Measurements from ENCODE around the gene CNGA3.
"Not testable (repeated sequence)": the region's sequence is repeated elsewhere in the genome, so short reads cannot be mapped to it uniquely, and the experiment has no call there.

CNGA3 gene

DNA sequence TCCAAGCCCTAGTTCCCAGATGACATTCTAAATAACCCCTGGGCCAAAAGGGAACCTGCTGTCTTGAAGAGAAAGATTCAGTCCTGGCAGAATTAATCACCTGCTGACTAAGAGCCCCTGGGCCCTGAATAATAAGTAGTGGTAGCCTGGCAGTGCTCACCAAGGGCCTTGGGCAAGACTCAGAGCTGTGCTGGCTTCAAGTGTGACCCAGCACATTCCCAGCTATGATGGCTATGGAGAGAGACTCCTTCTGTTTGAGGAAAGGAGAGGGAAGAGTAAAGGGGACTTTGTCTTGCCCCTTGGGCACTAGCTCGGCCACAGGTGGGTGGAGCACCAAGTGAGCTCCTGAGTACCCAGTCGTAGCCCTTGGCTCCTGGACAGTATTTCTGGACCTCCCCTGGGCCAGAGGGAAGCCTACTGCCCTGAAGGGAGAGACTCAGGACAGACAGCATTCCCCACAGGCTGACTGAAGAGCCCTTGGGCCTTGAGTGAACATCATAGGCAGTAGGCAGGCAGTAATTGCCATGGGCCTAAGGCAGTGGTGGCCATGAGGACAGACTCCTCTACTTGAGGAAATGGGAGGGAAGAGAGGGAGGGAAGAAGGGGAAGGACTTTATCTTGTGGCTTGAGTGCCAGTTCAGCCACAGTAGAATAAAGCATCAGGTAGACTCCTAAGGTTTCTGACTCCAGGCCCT is 58.4 kb downstream of the CNGA3 start:
- no peak for DNase-seq

DNA sequence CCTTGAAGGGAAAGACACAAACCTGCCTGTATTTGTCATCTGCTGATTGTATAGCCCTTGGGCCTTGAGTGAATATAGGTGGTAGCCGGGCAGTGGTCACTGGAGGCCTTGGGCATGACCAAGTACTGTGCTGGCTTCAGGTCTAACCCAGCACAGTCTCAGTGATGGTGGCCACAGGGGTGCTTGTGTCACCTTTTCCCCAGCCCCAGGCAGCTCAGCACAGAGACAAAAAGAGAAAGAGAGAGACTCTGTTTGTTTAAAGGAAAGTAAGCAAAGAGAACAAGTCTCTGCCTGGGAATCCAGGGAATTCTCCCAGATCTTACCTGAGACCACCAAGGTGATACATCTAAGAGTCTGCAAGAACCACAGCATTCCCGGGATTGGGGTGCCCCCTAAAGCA is 59.0 kb downstream of the CNGA3 start:
- DNase-seq = no peak

DNA sequence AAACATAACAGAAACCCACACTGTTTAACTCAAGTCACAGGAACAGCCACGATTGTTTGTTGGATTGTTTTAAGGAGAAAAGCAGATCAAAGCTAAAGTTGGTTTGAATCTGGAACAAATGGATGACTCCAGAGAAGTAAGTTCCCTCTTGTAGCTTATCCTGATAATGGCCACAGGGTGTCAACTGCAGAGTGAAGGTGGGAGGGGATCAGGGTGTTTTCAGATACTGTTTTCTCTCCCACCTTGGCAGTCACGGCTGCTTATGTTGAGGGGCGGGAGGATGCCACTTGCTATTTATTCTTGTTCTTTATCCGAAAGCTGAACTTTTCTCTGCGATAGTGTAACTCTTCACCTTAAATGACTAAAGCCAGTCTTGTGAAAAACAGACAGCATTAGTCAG is 61.9 kb downstream of the CNGA3 start:
- no peak for DNase-seq

DNA sequence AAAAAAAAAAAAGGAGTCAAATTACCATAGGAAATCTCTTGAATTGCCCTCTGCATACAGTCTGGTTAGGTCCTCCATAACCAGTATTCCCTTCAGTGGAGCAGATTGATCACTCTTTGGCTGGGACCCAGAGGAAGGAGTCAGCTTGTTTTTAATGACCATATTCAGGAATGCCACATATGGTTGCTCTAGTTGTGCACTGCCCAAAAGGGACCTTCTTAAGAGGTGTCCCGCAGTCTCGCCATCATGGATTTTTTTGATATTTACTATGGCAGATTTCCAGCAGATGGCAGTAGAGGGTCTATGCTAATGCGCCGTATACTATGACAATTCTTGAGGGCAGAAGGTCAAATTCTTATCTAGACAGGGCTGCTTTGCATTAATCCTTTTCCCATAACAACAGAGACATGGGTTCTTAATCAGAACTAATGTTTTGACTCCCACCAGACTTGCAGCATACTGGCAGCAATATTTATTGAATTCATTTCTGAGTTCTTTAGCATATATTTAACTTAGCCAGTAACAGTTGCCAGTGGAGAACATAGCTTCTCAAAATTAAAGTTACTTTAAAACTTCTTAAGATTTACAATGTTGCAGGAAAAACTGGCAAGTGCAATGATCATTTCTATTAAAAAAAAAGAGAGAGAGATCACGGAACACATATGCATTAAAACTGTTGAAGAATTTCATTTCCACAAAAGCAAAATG is 66.6 kb downstream of the CNGA3 start:
- peak; percentile 25 for DNase-seq

DNA sequence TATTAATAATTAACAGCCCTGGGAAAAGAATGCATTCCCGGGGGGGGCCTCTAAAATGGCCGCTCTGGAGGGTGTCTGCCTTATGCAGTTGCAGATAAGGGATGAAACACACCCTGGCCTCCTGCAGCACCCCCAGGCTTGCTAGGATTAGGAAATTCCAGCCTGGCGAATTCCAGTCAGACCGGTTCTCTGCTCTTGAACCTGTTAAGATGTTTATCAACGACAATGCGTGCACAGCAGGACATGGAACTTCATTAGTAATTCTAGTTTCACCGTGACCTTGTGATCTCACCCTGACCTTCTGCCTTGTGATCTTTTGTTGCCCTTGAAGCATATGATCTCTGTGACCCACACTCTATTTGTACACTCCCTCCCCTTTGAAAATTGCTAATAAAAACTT is 68.0 kb downstream of the CNGA3 start:
- DNase-seq = not testable (repeated sequence)

DNA sequence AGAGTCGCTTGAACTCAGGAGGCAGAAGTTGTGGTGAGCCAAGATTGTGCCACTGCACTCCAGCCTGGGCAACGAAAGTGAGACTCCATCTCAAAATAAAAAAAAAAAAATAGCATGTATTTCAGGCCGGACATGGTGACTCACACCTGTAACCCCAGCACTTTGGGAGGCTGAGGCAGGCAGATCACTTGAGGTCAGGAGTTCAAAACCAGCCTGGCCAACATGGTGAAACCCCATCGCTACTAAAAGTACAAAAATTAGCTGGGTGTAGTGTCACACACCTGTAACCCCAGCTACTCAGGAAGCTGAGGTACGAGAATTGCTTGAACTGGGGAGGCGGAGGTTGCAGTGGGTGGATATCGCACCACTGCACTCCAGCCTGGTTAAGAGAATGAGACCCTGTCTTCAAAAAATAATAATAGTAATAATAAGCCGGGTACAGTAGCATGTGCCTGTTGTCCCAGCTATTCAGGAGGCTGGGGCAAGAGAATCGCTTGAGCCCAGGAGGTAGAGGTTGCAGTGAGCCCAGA is 69.5 kb downstream of the CNGA3 start:
- DNase-seq = not testable (repeated sequence)

DNA sequence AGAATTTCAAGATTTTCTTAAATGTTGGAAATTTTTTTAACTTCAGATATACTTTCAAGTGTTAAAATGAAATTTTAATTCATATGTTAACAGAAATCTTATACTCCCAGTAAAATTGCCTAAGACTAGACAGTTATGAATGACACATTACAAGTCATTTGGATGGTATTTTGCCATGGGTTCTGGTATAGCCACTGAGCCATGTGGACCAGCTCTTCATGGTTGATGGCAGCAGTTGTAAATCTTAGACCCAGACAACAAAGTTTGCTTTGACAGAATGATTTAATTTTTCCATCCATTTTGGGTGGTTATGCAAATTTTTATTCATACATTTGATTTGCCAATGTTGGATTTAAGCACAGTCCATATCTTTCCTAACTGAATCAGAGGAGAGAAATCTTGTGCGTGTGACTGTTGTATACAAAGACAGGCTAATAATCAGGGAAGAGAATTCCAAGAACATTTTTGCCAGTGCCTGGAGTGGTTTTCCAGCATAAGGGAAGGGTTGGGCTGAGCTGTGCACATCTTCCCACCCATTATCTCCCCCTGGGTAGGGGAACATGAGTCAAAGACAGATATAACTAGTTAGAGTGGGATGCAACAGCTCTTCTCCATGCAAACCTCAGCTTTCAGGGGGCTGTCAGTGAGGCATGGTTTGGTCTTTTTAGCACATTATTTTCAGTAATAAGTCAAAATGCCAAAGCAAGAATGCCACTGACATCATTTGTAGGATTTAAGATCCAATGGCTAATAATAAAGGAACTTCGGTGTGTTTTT is 70.3 kb downstream of the CNGA3 start:
- DNase-seq = no peak

DNA sequence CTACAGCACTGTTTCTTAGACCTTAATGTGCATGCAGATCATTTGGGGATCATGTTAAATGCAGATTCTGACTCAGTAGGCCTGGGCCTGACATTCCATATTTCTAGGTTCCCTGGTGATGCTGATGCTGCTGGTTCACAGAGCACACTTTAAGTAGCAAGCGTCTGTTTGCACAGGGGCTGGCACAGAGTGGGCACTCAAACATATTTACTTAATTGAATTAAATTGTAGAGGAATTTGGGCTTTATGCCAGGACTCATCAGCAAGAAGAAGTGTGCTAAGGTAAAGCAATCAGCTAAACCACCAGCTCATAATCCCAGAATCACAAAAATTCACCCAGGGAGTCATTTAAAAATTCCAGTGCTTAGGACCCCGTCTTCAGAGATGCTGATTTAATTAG is 73.3 kb downstream of the CNGA3 start:
- DNase-seq = no peak

DNA sequence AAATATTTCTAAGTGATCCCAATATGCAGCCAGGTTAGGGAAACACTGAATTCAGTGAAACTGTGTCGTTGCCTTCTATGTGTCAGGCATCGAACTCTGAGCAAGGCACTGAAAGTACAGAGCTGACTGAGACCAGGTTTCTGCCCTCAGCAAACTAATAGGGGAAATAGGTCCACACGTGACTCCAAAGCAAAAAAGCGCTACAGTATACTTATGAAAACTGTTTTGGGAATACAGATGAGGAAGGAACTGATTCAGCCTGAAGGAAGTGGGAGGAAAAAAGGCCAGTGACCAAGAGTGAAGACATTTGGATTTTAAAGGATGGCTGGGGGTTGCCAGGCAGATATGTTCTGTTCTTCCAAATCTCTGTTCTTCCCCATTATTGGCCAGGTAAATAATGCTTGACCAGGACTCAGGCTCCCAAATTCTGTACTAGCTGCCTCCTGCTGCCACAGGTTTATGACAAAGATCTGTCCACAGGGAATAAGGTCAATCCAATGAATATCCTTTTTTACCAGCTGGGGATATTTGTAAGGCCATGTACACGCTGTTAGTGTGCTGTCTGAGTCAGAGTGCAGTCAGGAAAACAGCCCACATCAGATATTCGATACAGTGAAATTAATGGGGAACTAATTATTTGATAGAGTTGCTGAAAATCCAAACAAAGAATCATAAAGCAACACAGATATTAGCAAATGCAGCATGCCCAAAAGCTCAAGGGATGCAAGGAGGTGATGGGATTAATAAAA is 73.9 kb downstream of the CNGA3 start:
- no peak for DNase-seq

DNA sequence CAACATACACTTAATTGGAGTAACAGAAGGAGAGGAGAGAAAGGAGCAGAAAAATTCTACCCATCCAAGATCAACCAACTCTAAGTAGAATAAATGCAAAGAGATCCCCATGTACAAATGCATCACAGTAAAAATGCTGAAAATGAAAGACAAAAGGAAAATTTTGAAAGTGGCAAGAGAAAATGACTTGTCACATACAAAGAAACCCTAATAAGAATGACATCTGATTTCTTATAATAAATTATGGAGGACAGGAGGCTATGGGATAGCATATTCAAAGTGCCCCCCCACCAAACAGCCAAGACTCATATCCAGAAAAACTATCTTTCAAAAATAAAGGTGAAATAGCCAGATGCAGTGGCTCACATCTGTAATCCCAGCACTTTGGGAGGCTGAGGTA is 76.2 kb downstream of the CNGA3 start:
- DNase-seq = no peak

DNA sequence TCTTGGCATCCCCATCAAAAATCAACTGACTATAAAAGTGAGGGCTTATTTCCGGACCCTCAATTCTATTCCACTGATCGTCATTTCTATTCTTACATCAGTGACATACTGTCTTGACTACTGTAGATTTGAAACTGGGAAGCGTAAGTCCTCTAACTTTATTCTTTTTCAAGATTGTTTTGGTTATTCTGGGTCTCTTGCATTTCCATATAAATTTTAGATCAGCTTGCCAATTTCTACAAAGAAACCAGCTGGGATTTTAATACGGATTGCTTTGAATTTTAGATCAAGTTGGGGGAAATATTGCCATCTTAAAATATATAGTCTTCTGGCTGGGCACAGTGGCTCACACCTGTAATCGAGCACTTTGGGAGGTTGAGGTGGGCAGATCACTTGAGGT is 80.5 kb downstream of the CNGA3 start:
- no peak for DNase-seq

DNA sequence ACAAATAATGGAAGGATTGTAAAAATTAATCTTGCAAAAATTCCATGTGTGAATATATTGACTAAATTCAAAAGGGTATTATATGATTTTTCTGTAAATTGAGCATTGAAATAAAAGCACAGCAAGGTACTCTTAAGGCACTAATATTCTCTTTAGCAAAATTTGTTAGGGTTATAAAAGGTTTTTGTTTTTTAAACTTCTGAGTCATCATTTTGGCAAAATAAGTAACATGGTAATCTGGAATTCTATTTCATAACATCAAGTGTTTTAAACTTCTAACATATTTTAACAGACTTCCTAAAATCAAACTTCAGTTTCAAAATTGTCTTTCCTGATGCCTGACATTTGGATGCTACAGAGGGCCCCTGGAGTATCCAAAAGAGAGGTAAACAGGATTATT is 85.9 kb downstream of the CNGA3 start:
- no peak for DNase-seq

DNA sequence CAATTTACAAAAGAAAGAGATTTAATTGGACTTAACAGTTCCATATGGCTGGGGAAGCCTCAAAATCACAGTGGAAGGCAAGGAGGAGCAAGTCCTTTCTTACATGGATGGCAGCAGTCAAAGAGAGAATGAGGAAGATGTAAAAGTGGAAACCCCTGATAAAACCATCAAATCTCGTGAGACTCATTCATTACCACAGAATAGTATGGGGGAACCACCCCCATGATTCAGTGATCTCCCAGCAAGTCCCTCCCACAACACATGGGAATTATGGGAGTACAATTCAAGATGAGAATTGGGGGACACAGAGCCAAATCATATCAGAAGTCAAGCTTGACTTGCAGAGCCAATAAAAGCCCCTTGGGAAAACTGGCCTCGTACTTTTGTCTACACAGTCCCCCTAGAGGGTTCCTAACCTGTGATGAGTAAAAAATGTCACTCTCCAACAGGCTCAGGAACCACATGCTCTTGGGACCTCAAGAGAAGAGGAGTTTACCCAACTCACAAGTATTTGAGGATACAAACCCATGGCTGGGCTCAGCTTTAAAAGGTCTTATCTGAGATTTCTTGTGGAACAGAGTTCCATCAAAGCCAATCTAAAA is 87.2 kb downstream of the CNGA3 start:
- no peak for DNase-seq

DNA sequence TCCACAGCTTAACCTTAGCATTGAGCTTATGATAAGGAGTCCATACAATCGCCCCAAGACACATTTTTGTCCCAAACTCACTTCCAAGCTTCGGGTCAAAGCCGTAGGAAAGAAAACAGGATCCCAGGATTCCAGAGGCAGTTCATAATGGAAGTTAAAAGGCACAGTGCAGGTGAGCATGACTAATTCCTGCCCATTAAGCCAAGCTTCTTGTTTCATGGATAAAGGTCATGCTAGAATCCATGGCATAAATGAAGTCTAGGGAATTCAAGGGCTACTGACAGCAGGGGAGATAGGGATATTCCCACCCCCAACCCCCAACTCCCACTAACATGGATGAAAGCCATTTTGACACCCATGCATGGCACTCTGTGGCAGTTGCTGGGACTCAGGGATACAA is 88.2 kb downstream of the CNGA3 start:
- DNase-seq = no peak

DNA sequence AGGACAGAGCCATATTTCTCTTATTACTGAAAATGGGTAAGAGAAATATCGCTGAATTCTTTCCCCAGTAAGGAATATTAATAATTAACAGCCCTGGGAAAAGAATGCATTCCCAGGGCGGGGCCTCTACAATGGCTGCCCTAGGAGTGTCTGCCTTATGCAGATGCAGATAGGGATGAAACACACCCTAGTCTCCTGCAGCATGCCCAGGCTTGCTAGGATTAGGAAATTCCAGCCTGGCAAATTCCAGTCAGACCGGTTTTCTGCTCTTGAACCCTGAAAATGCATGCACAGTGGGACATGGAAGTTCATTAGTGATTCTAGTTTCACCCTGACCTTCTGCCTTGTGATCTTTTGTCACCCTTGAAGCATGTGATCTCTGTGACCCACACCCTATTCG is 89.4 kb downstream of the CNGA3 start:
- DNase-seq = not testable (repeated sequence)

DNA sequence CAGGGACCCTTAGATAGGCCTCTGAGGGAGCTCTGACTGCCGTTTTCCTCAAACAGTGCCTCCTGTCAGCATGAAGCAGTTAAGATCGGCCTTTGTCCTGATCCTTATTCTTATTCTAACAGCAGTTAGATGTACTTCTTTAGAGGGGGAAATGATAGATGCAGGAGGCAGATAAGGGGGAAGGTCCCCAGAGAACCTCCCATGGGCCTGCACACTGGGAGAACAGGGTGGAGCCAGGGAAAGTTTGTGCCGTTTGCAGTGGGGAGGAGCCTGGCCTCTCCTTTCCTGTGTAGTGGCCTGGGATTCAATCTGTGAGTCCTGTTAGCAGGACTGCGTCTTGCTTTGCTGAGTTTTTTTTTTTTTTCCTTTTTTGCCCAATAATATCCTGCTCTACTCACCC is 90.5 kb downstream of the CNGA3 start:
- no peak for DNase-seq

DNA sequence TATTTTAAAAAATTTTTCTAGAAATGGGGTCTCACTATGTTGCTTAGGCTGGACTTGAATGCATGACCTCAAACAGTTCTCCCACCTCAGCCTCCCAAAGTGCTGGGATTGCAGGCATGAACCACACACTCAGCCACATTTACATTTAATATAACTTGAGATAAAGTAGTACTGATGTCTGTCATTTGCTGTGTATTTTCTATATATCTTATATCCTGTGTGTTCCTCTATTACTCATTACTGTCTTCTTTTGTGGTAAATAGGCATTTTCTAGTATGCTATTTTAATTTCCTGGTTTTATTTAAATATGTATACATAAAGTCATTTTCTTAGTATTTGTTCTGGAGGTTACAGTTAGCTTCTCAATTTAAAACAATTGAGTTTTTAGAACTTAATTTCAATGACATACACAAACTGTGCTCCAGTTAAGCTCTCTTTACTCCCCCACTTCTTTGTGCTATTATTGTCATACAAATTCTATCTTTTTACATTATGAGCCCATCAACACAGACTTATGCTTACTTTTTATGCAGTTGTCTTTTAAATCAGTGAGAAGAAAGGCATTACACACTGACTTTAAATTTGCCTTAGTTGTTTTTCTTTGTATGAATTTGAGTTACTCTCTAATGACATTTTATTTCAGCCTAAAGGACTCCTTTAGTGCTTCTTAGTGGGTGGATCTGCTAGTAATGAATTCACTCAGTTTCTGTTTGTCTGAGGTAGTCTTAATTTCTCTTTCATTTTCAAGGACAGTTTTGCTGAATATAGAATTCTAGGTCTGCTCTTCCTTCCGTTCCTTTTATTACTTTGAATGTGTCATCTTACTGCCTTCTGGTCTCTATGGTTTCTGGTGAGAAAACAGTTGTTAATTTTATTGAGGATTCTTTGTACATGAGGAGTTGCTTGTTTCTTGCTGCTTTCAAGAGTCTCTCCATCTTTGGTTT is 92.2 kb downstream of the CNGA3 start:
- no peak for DNase-seq

DNA sequence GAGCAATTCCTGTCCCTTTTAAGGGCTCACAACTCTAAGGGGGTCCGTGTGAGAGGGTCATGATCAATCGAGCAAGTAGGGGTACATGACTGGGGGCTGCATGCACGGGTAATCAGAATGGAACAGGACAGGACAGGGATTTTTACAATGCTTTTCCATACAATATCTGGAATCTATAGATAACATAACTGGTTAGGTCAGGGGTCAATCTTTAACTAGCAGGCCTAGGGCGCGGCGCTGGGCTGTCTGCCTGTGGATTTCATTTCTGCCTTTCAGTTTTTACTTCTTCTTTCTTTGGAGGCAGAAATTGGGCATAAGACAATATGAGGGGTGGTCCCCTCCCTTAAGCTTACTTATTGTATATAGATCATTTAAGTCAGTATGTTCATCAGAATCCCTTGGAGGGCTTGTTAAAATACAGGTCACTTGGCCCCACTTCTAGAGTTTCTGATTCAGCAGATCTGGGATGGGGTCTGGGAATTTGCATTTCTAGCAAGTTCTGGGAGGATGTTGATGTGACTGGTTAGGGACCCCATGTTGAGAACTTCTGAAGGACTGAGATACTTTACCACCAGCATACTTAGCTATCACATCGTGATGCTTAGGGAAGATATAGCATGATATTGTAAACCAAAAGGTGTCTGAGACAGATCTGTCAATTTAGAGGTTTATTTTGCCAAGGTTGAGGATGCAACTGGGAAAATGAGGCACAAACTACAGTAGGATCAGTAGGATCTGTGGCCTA is 95.6 kb downstream of the CNGA3 start:
- no peak for DNase-seq

DNA sequence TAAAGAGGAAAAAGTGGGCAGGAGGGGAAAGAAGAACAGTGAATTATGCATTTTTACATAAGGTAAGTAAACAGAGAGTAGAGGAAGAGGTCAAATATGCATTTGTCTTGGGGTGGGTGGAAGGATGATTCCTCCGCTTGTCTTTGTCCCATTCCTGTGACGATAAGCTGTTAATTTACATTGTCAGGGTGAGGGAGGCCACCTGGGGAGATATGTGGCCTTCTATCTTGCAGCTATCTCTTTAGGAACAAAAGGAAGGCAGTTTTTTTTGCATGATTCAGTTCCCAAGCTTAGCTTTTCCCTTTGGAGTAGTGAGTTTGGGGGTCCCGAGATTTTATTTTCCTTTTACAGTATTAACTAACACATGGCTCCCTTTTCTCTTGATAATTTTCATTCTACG is 96.2 kb downstream of the CNGA3 start:
- DNase-seq = no peak

DNA sequence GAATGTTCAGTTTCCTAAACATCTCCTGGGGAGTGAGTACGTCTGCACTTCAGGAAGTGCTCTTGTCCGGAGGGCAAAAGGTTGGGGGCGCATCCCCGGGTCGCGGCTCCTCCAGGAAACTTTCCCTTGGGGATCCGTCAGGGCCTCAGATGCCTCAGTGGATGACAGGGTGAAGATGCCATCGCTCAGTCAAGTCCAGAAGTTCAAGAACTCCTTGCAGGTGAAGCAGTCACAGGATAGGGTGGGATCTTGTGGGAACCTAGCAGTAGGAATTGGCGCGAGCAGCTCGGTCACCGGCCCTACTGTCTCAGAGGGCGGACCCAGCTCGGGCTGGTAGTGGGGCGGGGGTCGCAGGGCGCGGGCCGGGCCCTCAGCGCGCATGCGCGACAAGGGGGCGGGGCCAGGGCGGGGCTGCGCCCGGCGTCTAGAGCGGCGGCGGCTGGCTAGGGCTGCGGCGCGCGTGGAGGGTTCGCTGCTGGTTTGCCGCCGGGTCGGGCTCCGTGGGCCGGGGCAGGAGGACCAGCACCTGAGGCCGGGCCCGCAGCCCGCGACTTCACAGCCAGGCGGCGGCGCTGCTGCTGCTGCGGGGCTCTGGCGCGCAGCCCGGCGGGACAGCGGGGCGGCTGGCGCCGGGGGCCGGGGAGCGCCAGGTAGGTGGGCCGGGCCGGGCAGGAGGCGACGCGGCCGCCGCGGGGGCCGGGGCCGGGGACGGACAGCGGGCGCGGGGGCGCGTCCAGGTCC is 98.3 kb downstream of the CNGA3 start, which contains the start of gene INPP4A:
Gene INPP4A, plus strand, starts transcription at position 423 of the 741 bp plus-strand sequence. CDS start 75,191 bp downstream, outside the sequence.
- peak; percentile 85 for DNase-seq

All from right hindlimb (tissue), 1 donor.